Measurements from ENCODE around the gene MRPL12. TPM values are rescaled to one million over a fixed set of nuclear protein-coding genes. Genes with fewer than 3 reads are reported as not detected.

Gene MRPL12
- total and polyA plus RNA-seq, 8 donors, result 18.1 to 98.7 (median 27.4) TPM

- DNase-seq, result no peak
- TF ChIP-seq CTCF (IDR thresholded peaks at IDR 0.05), result no peak
- FAIRE-seq, result no peak
- no peaks in the 10 kb centered on the region for H3K27me3 ChIP-seq
- H3K4me3 ChIP-seq, result no peak overlapping the region
- H3K9me3 ChIP-seq, result no peaks in the 10 kb centered on the region
- ATAC-seq, result no peak
- 90 to 93% methylated on average over 30 of the region's 30 CpGs for WGBS, 2 donors
- no peak overlapping the region for H3K27ac ChIP-seq
- peaks cover 0 to 15% (median 4%) of the 10 kb centered on the region in 3 donors for H3K36me3 ChIP-seq
- peaks cover 8 to 23% (median 9%) of the 10 kb centered on the region in 3 donors for H3K4me1 ChIP-seq
- intact Hi-C loops (cut with DNase I), result no loop called here
Measured at GRCh38 chr17:81705518-81706231, 2.5 kb downstream of the MRPL12 start.

GRCh38 chr17:81706232-81706611 lies 3.1 kb downstream of the MRPL12 start:
- Histone ChIP-seq H3K36me3 (peaks cover 0 to 11% (median 0%) of the 10 kb centered on the region in 3 donors), H3K9me3 (no peaks in the 10 kb centered on the region), H3K4me1 (peaks cover 14 to 25% (median 14%) of the 10 kb centered on the region in 3 donors), H3K27me3 (no peaks in the 10 kb centered on the region), H3K27ac (no peak overlapping the region), H3K4me3 (no peak overlapping the region)
- FAIRE-seq, result no peak
- DNase-seq, result no peak
- no peak for ATAC-seq
- TF ChIP-seq CTCF (IDR thresholded peaks at IDR 0.05), result no peak
- intact Hi-C loops (cut with DNase I), result no loop called here
- 93 to 94% methylated on average over 17 of the region's 17 CpGs for WGBS, 2 donors

- Histone ChIP-seq H3K9me3 (no peaks in the 10 kb centered on the region), H3K4me1 (peaks cover 13 to 22% (median 14%) of the 10 kb centered on the region in 3 donors), H3K36me3 (peaks cover 0 to 11% (median 0%) of the 10 kb centered on the region in 3 donors), H3K4me3 (no peak overlapping the region), H3K27ac (no peak overlapping the region), H3K27me3 (no peaks in the 10 kb centered on the region)
- FAIRE-seq (no peak), ATAC-seq (no peak), DNase-seq (peak in 1 of 6 donors; percentile 76)
- TF ChIP-seq CTCF (IDR thresholded peaks at IDR 0.05), result no peak
- intact Hi-C loops (cut with DNase I), result no loop called here
- 93 to 95% methylated on average over 46 to 54 of the region's 54 CpGs for WGBS, 2 donors
Measured at GRCh38 chr17:81706757-81707624, 3.8 kb downstream of the MRPL12 start.

- WGBS, 2 donors, result 88 to 89% methylated on average over 24 to 25 of the region's 25 CpGs
- Histone ChIP-seq H3K4me1 (peaks cover 11 to 20% (median 12%) of the 10 kb centered on the region in 3 donors), H3K9me3 (no peaks in the 10 kb centered on the region), H3K36me3 (peaks cover 0 to 11% (median 0%) of the 10 kb centered on the region in 3 donors), H3K27me3 (no peaks in the 10 kb centered on the region), H3K27ac (no peak overlapping the region), H3K4me3 (no peak overlapping the region)
- ATAC-seq (no peak), DNase-seq (peak in 1 of 6 donors; percentile 76), FAIRE-seq (no peak)
- intact Hi-C loops (cut with DNase I), result no loop called here
- TF ChIP-seq CTCF (IDR thresholded peaks at IDR 0.05), result no peak
Measured at GRCh38 chr17:81707725-81708646, 4.8 kb downstream of the MRPL12 start.

Data from pancreas (tissue), 10 donors.